NOMO-1 treated with dmso at 0.1 percent for 144 hours (cell line): ENCODE data around the gene RSAD1.

ENCODE experiments used
- DNase-seq: peaks from one replicate; lab custom pipeline; 2025; ENCODE audit not compliant: unreplicated experiment; lab: John Stamatoyannopoulos, UW

Gene RSAD1

GRCh38 chr17:50517011-50517410 lies 38.4 kb downstream of the RSAD1 start:
- no peak for DNase-seq

GRCh38 chr17:50517504-50518383 lies 39.1 kb downstream of the RSAD1 start:
- DNase-seq, result no peak

GRCh38 chr17:50518384-50519023 lies 39.8 kb downstream of the RSAD1 start:
- DNase-seq, result no peak

GRCh38 chr17:50519141-50519834 lies 40.6 kb downstream of the RSAD1 start:
- DNase-seq, result no peak

- no peak for DNase-seq
Measured at GRCh38 chr17:50520483-50520882, 41.8 kb downstream of the RSAD1 start.

GRCh38 chr17:50521514-50521913 lies 42.9 kb downstream of the RSAD1 start:
- no peak for DNase-seq

GRCh38 chr17:50522766-50523165 lies 44.1 kb downstream of the RSAD1 start:
- no peak for DNase-seq

GRCh38 chr17:50523208-50523607 lies 44.5 kb downstream of the RSAD1 start:
- no peak for DNase-seq

- no peak for DNase-seq
Measured at GRCh38 chr17:50524838-50525237, 46.2 kb downstream of the RSAD1 start.

- no peak for DNase-seq
Measured at GRCh38 chr17:50527155-50527762, 48.6 kb downstream of the RSAD1 start.

- DNase-seq, result no peak
Measured at GRCh38 chr17:50527949-50528474, 49.4 kb downstream of the RSAD1 start.

GRCh38 chr17:50529849-50530248 lies 51.2 kb downstream of the RSAD1 start:
- no peak for DNase-seq

GRCh38 chr17:50531428-50532025 lies 52.9 kb downstream of the RSAD1 start:
- no peak for DNase-seq

GRCh38 chr17:50532452-50533024 lies 53.9 kb downstream of the RSAD1 start, which contains the start of gene EPN3:
TSS of gene EPN3 (plus strand) at chr17:50532735. CDS start at chr17:50536557, 3,822 bp downstream.
- no peak for DNase-seq

GRCh38 chr17:50533185-50533584 lies 54.5 kb downstream of the RSAD1 start:
- no peak for DNase-seq

- no peak for DNase-seq
Measured at GRCh38 chr17:50533720-50534148, 55.1 kb downstream of the RSAD1 start.

GRCh38 chr17:50534222-50534978 lies 55.7 kb downstream of the RSAD1 start:
- DNase-seq, result no peak

GRCh38 chr17:50534979-50535326 lies 56.3 kb downstream of the RSAD1 start:
- no peak for DNase-seq

- no peak for DNase-seq
Measured at GRCh38 chr17:50535407-50535806, 56.7 kb downstream of the RSAD1 start.
